IMR-90 (cell line): ENCODE results near the gene LAMA3. TPM values are rescaled to one million over a fixed set of nuclear protein-coding genes. Genes with fewer than 3 reads are reported as not detected.

ENCODE experiments used
- ATAC-seq: fragments of 200-7000 bp; cut with Tn5 transposase; 2 replicates; pipeline ENCODE4 v1.9.1; 2020; ENCODE audit warnings: low read depth, mild to moderate bottlenecking, moderate library complexity
- BruUV-seq: library from RNA; stranded (reverse); fragments of 400-500 nt; replicated peaks from 2 replicates; lab custom pipeline; 2021; lab: Mats Ljungman, UMichigan
- CTCF ChIA-PET: fragments of 300-600 bp; formaldehyde crosslinking; extraction: SDS; loops from one replicate; lab custom pipeline; 2021; ENCODE audit warnings: antibody characterized with exemption; lab: Yijun Ruan, JAX
- POLR2A ChIA-PET: fragments of 300-600 bp; sonication (Branson Sonifier 250); formaldehyde crosslinking; loops from one replicate; lab custom pipeline; 2022; ENCODE audit warnings: antibody characterized with exemption; ENCODE audit not compliant: unreplicated experiment; lab: Charles Lee
- DNase-seq: peaks from one replicate; pipeline ENCODE4 v3.0.0; 2013
- H2AFZ ChIP-seq: replicated peaks from 2 replicates; pipeline ENCODE3; 2013; ENCODE audit warnings: low read length, mild to moderate bottlenecking; ENCODE audit not compliant: poor library complexity
- H2AK5ac ChIP-seq: 2 replicates; pipeline ENCODE4 v1.6.1; 2013; ENCODE audit warnings: low read depth, low read length, inconsistent platforms
- H2AK9ac ChIP-seq: replicated peaks from 2 replicates; pipeline ENCODE3; 2013; ENCODE audit warnings: mild to moderate bottlenecking, low read depth, low read length, moderate library complexity; ENCODE audit not compliant: poor library complexity
- H2BK120ac ChIP-seq: 2 replicates; pipeline ENCODE4 v1.6.1; 2013; ENCODE audit warnings: low read depth, low read length, inconsistent platforms
- H2BK15ac ChIP-seq: 3 replicates; pipeline ENCODE4 v1.6.1; 2013; ENCODE audit warnings: low read depth, low read length, inconsistent platforms
- H2BK20ac ChIP-seq: 2 replicates; pipeline ENCODE4 v1.6.1; 2013; ENCODE audit warnings: low read depth, mild to moderate bottlenecking, inconsistent platforms, low read length, moderate library complexity
- H2BK5ac ChIP-seq: 2 replicates; pipeline ENCODE4 v1.6.1; 2013; ENCODE audit warnings: mild to moderate bottlenecking, low read depth, low read length, inconsistent platforms; ENCODE audit not compliant: poor library complexity, severe bottlenecking
- H3K14ac ChIP-seq: replicated peaks from 2 replicates; pipeline ENCODE4 v1.6.1; 2013; ENCODE audit warnings: low read depth, low read length, inconsistent platforms
- H3K18ac ChIP-seq: 2 replicates; pipeline ENCODE4 v1.6.1; 2013; ENCODE audit warnings: low read depth, low read length, control low read depth
- H3K23ac ChIP-seq: 2 replicates; pipeline ENCODE4 v1.6.1; 2013; ENCODE audit warnings: low read depth, low read length, inconsistent platforms
- H3K27ac ChIP-seq: 2 replicates; pipeline ENCODE4 v1.5.1; 2013; ENCODE audit warnings: mild to moderate bottlenecking, control low read depth, low read length; ENCODE audit not compliant: insufficient read depth
- H3K27me3 ChIP-seq: 2 replicates; pipeline ENCODE4 v1.6.1; 2013; ENCODE audit warnings: low read length; ENCODE audit not compliant: control insufficient read depth, insufficient read depth
- H3K36me3 ChIP-seq: 2 replicates; pipeline ENCODE4 v1.6.1; 2013; ENCODE audit warnings: low read length, mixed read lengths; ENCODE audit not compliant: control insufficient read depth, insufficient read depth
- H3K4ac ChIP-seq: 2 replicates; pipeline ENCODE4 v1.6.1; 2013; ENCODE audit warnings: low read depth, low read length, inconsistent platforms
- H3K4me1 ChIP-seq: 2 replicates; pipeline ENCODE4 v1.6.1; 2013; ENCODE audit warnings: low read length, mixed read lengths; ENCODE audit not compliant: control insufficient read depth, insufficient read depth
- H3K4me2 ChIP-seq: 2 replicates; pipeline ENCODE4 v1.6.1; 2013; ENCODE audit warnings: low read depth, mild to moderate bottlenecking, control low read depth, low read length, moderate library complexity
- H3K4me3 ChIP-seq: 2 replicates; pipeline ENCODE4 v1.5.1; 2013; ENCODE audit warnings: low read depth, mild to moderate bottlenecking, control low read depth, low read length, moderate library complexity; ENCODE audit not compliant: insufficient read depth
- H3K56ac ChIP-seq: 2 replicates; pipeline ENCODE4 v1.6.1; 2013; ENCODE audit warnings: low read length, inconsistent platforms; ENCODE audit not compliant: insufficient read depth; ENCODE audit errors: extremely low read depth
- H3K79me1 ChIP-seq, 2 experiments: 2 replicates each; pipeline ENCODE4 v1.6.1; 2013; ENCODE audit warnings: low read length in 2 of 2, inconsistent platforms in 1 of 2, low read depth in 1 of 2
- H3K9ac ChIP-seq: 2 replicates; pipeline ENCODE4 v1.6.1; 2013; ENCODE audit warnings: low read depth, low read length, control low read depth
- H3K9me1 ChIP-seq: 2 replicates; pipeline ENCODE4 v1.6.1; 2013; ENCODE audit warnings: low read length, inconsistent platforms; ENCODE audit not compliant: insufficient read depth
- H3K9me3 ChIP-seq: 2 replicates; pipeline ENCODE4 v1.6.1; 2013; ENCODE audit warnings: low read length; ENCODE audit not compliant: control insufficient read depth, insufficient read depth
- H4K20me1 ChIP-seq: 2 replicates; pipeline ENCODE4 v1.6.1; 2013; ENCODE audit warnings: low read length, inconsistent platforms; ENCODE audit not compliant: insufficient read depth
- H4K5ac ChIP-seq: 2 replicates; pipeline ENCODE4 v1.6.1; 2013; ENCODE audit warnings: mild to moderate bottlenecking, low read depth, low read length, control low read depth
- H4K8ac ChIP-seq, 2 experiments: 2 replicates each; pipeline ENCODE4 v1.6.1; 2013; ENCODE audit warnings: low read depth in 2 of 2, low read length in 2 of 2, control low read depth in 1 of 2, inconsistent platforms in 1 of 2
- H4K91ac ChIP-seq: 2 replicates; pipeline ENCODE4 v1.6.1; 2013; ENCODE audit warnings: low read depth, low read length, inconsistent platforms; ENCODE audit not compliant: insufficient read depth
- FOS ChIP-seq: fragments of 150-350 bp; IDR thresholded peaks from 2 replicates; pipeline ENCODE4 v1.6.1; 2016; ENCODE audit warnings: low read depth, low read length
- MAZ ChIP-seq: IDR thresholded peaks from 2 replicates; pipeline ENCODE4 v1.6.1; 2012; ENCODE audit warnings: low read depth, mild to moderate bottlenecking, low read length, improper control_type of control experiment, moderate library complexity, borderline replicate concordance
- POLR2A ChIP-seq: IDR thresholded peaks from 2 replicates; pipeline ENCODE4 v1.6.1; 2012; ENCODE audit warnings: mild to moderate bottlenecking, low read depth, low read length
- SMC3 ChIP-seq: fragments of 150-350 bp; IDR thresholded peaks from 2 replicates; pipeline ENCODE4 v1.6.1; 2016; ENCODE audit warnings: low read depth, mild to moderate bottlenecking, antibody characterized with exemption, low read length, moderate library complexity
- WGBS, 2 experiments: methylation state at CpG; one replicate each; pipeline versions ENCODE4 v1.1.5 to v1.1.7; 2013; ENCODE audit warnings: missing lambda C conversion rate in 2 of 2; ENCODE audit not compliant: insufficient read length in 1 of 2; ENCODE audit errors: extremely low coverage in 2 of 2; 5-methylcytosine and 5-hydroxymethylcytosine counted together
- dilution Hi-C: fragments of 300-500 bp; cut with HindIII; formaldehyde crosslinking; loops from one replicate; pipeline ENCODE4 v1.14.3; 2018; ENCODE audit warnings: low sequenced_read_pairs; ENCODE audit not compliant: unreplicated experiment
- in situ Hi-C: fragments of 300-500 bp; cut with MboI; formaldehyde crosslinking; loops from 3 replicates; pipeline ENCODE4 v1.14.3; 2019; ENCODE audit warnings: low sequenced_read_pairs, inconsistent platforms, mixed read lengths
- intact Hi-C: fragments of 100-400 bp; cut with micrococcal nuclease; formaldehyde crosslinking; loops from 2 replicates; pipeline ENCODE4 v1.10.0; 2022
- polyA plus RNA-seq, 3 experiments: library from polyadenylated mRNA; depleted of rRNA; stranded (reverse); fragments of >200 nt; gene quantifications; 2 replicates each; pipeline ENCODE4 v1.2.3, GENCODE V29; 2012; ENCODE audit warnings: low replicate concordance in 1 of 3
- total RNA-seq: library from RNA; depleted of rRNA; stranded (reverse); fragments of >200 nt; gene quantifications from 2 replicates; pipeline ENCODE4 v1.2.3, GENCODE V29; 2012
- TF ChIP-seq, protein P1 (sequence below): fragments of 150-350 bp; IDR thresholded peaks from 2 replicates; pipeline ENCODE4 v1.6.1; 2016; ENCODE audit warnings: low read depth, mild to moderate bottlenecking, low read length, moderate library complexity, borderline replicate concordance

Gene LAMA3
- total and polyA plus RNA-seq, 2 of the 4 experiments (the other 2 are of a cell fraction), result 0.18 to 0.19 TPM

GRCh38 chr18:23683671-23684070, 5.6 kb upstream of the LAMA3 start:
- H4K20me1 ChIP-seq, result no peaks in the 10 kb centered on the region
- no peak overlapping the region for H2AFZ ChIP-seq
- H2BK20ac ChIP-seq, result no peak overlapping the region
- no peak overlapping the region for H3K56ac ChIP-seq
- H3K4me2 ChIP-seq, result no peak overlapping the region
- WGBS, 2 experiments, result no CpG with 5 or more reads among the region's 3 CpGs
- H3K14ac ChIP-seq, result no peak overlapping the region
- H2AK9ac ChIP-seq, result no peak overlapping the region
- no peaks in the 10 kb centered on the region for H3K79me1 ChIP-seq
- H3K4me1 ChIP-seq, result no peaks in the 10 kb centered on the region
- dilution Hi-C loops, result no loop called here
- H3K27ac ChIP-seq, result no peak overlapping the region
- no peak overlapping the region for H4K8ac ChIP-seq
- no peak overlapping the region for H2BK5ac ChIP-seq
- DNase-seq (peak; percentile 20), ATAC-seq (no peak)
- no peak overlapping the region; the same call in 1 of the 2 replicates for H3K23ac ChIP-seq
- H2BK15ac ChIP-seq, result no peak overlapping the region
- POLR2A ChIA-PET, result no interaction called here
- no peak overlapping the region for H3K4me3 ChIP-seq
- H3K9me3 ChIP-seq, result no peaks in the 10 kb centered on the region
- H3K9ac ChIP-seq, result no peak overlapping the region
- H2BK120ac ChIP-seq, result no peak overlapping the region
- no peak overlapping the region for H3K4ac ChIP-seq
- no peak overlapping the region for H2AK5ac ChIP-seq
- H4K91ac ChIP-seq, result no peak overlapping the region
- no peak overlapping the region for H4K5ac ChIP-seq
- no peaks in the 10 kb centered on the region for H3K36me3 ChIP-seq
- BruUV-seq, result no TSS peak
- in situ Hi-C loops, result no loop called here
- H3K9me1 ChIP-seq, result no peaks in the 10 kb centered on the region
- H3K27me3 ChIP-seq, result peaks cover 42% of the 10 kb centered on the region
- CTCF ChIA-PET, result no interaction called here
- H3K18ac ChIP-seq, result no peak overlapping the region
- intact Hi-C loops, result no loop called here
- no peak for TF ChIP-seq SMC3
- no peak for TF ChIP-seq POLR2A
- TF ChIP-seq FOS, result no peak
- no peak for TF ChIP-seq MAZ
- TF ChIP-seq, protein P1, sequence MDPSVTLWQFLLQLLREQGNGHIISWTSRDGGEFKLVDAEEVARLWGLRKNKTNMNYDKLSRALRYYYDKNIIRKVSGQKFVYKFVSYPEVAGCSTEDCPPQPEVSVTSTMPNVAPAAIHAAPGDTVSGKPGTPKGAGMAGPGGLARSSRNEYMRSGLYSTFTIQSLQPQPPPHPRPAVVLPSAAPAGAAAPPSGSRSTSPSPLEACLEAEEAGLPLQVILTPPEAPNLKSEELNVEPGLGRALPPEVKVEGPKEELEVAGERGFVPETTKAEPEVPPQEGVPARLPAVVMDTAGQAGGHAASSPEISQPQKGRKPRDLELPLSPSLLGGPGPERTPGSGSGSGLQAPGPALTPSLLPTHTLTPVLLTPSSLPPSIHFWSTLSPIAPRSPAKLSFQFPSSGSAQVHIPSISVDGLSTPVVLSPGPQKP, result no peak
